Breast epithelium (tissue), 4 donors: ENCODE data around the gene CCDC6. TPM values are rescaled to one million over a fixed set of nuclear protein-coding genes. Genes with fewer than 3 reads are reported as not detected.
A peak's percentile ranks its signal among the peaks of the same experiment; 100 is the strongest.

Experiments
- DNase-seq, 2 donors: peaks; one replicate each; pipeline ENCODE4 v3.0.0-alpha.2; 2019; ENCODE audit warnings: low spot score in 2 of 2
- H3K27ac ChIP-seq, 2 donors: fragments of 200-600 bp; sonication (generic) in 1 of 2; one replicate each; pipeline ENCODE4 v1.5.1; 2016 to 2019; ENCODE audit warnings: mild to moderate bottlenecking in 1 of 2
- H3K27me3 ChIP-seq, 2 donors: fragments of 200-600 bp; sonication (generic) in 1 of 2; one replicate each; pipeline versions ENCODE4 v1.5.1 to v1.6.0; 2017 to 2019; ENCODE audit warnings: control low read depth in 1 of 2, mild to moderate bottlenecking in 1 of 2
- H3K36me3 ChIP-seq: fragments of 200-600 bp; one replicate; pipeline ENCODE4 v1.5.1; 2019
- H3K4me1 ChIP-seq, 2 donors: fragments of 200-600 bp; sonication (generic); one replicate each; pipeline ENCODE4 v1.5.1; 2016 to 2019; ENCODE audit warnings: control low read depth in 1 of 2
- H3K4me3 ChIP-seq, 3 donors: fragments of 200-600 bp; sonication (generic); 1 replicate in 2 of 3; 2 replicates in 1 of 3; pipeline ENCODE4 v1.5.1; 2016 to 2019; ENCODE audit warnings: mild to moderate bottlenecking in 3 of 3, moderate library complexity in 2 of 3
- H3K9me3 ChIP-seq, 2 donors: fragments of 200-600 bp; sonication (generic) in 1 of 2; one replicate each; pipeline ENCODE4 v1.5.1; 2016 to 2019; ENCODE audit warnings: control low read depth in 1 of 2
- CTCF ChIP-seq, 3 donors: fragments of 450-650 bp; IDR thresholded peaks; one replicate each; pipeline ENCODE4 v1.5.1; 2016 to 2017; ENCODE audit warnings: antibody characterized with exemption in 3 of 3, mild to moderate bottlenecking in 3 of 3, moderate library complexity in 3 of 3
- POLR2A ChIP-seq: fragments of 450-650 bp; IDR thresholded peaks from one replicate; pipeline ENCODE4 v1.6.1; 2016; ENCODE audit warnings: antibody characterized with exemption, mild to moderate bottlenecking, moderate library complexity
- POLR2AphosphoS5 ChIP-seq, 3 donors: sonication (generic); formaldehyde crosslinking; IDR thresholded peaks; one replicate each; pipeline ENCODE4 v1.6.1; 2017; ENCODE audit warnings: antibody characterized with exemption in 3 of 3
- intact Hi-C: fragments of 100-400 bp; cut with DNase I; formaldehyde crosslinking; loops from one replicate; pipeline ENCODE4 v1.15.1; 2023; ENCODE audit warnings: low total_unique reads
- total RNA-seq, 3 donors: library from RNA; depleted of rRNA; stranded (reverse); fragments of >200 nt; gene quantifications; one replicate each; pipeline ENCODE4 v1.1.0, GENCODE V29; 2016

The CCDC6 gene
- total RNA-seq, 3 donors from 2014 or later, result 31.4 to 85.6 (median 44.9) TPM

DNA sequence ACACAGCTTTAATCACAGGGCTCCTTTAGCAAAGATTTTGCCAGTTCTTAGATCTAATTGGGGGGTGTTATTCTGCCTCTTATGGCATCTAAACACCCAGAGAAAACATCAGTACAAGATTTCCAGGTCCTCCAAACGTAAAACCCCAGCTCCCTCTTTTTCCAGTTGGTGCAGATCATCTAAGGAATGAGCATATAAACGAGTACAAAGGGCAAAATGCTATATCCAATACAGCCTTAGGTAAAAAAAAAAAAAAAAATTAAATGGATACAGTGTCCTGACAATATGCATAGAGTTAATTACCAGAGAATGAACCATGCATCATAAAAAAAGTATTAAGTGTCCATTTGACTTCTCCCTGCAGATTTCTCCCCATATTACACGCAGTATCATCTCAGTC is 50.3 kb downstream of the CCDC6 start:
- intact Hi-C loops, result no loop called here
- H3K27ac ChIP-seq, result no peak overlapping the region
- peaks cover 0 to 9% of the 10 kb centered on the region in 2 donors for H3K4me1 ChIP-seq

DNA sequence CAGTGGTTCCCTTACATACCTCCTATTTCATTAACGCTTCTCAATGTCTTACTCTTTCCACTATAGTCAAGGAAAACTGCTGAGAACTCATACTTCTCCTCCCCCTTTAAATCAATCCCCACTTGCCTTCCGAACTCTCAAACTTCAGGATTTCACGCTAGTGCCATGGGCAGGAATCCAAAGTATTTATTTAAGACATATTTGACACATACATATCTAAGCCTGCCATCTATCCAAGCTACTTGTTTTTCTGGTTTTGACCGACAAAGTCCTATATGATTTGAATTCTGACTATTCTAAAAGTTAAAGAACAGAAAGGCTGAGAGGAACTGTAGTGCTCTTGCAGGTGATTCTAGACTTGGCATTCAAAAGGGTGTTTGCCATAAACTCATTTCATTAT is 51.8 kb downstream of the CCDC6 start:
- H3K4me1 ChIP-seq, result peaks cover 0 to 9% of the 10 kb centered on the region in 2 donors
- no peak for TF ChIP-seq POLR2AphosphoS5 (IDR thresholded peaks at IDR 0.05)
- no peak overlapping the region for H3K4me3 ChIP-seq
- no peak for DNase-seq
- intact Hi-C loops, result no loop called here
- H3K36me3 ChIP-seq, result no peaks in the 10 kb centered on the region
- peak overlapping the region; percentile 38 to 39 for H3K27ac ChIP-seq
- H3K27me3 ChIP-seq, result no peaks in the 10 kb centered on the region
- H3K9me3 ChIP-seq, result no peaks in the 10 kb centered on the region

More for the DNA sequence above, 50.3 kb downstream of the CCDC6 start:
- H3K36me3 ChIP-seq, result no peaks in the 10 kb centered on the region
- TF ChIP-seq POLR2AphosphoS5 (IDR thresholded peaks at IDR 0.05) (no peak), CTCF (IDR thresholded peaks at IDR 0.05) (no peak)
- DNase-seq, result no peak
- H3K9me3 ChIP-seq, result peaks cover 0 to 5% of the 10 kb centered on the region in 2 donors
- no peaks in the 10 kb centered on the region for H3K27me3 ChIP-seq
- no peak overlapping the region for H3K4me3 ChIP-seq

GRCh38 chr10:59852670-59853069 is 53.7 kb downstream of the CCDC6 start:
- H3K4me1 ChIP-seq, result peaks cover 0 to 9% of the 10 kb centered on the region in 2 donors
- intact Hi-C loops, result no loop called here
- no peaks in the 10 kb centered on the region for H3K27me3 ChIP-seq
- TF ChIP-seq POLR2AphosphoS5 (IDR thresholded peaks at IDR 0.05) (no peak), CTCF (IDR thresholded peaks at IDR 0.05) (no peak), POLR2A (no peak)
- H3K9me3 ChIP-seq, result no peaks in the 10 kb centered on the region
- no peak overlapping the region for H3K27ac ChIP-seq
- DNase-seq, result no peak
- H3K36me3 ChIP-seq, result no peaks in the 10 kb centered on the region
- H3K4me3 ChIP-seq, result no peak overlapping the region

DNA sequence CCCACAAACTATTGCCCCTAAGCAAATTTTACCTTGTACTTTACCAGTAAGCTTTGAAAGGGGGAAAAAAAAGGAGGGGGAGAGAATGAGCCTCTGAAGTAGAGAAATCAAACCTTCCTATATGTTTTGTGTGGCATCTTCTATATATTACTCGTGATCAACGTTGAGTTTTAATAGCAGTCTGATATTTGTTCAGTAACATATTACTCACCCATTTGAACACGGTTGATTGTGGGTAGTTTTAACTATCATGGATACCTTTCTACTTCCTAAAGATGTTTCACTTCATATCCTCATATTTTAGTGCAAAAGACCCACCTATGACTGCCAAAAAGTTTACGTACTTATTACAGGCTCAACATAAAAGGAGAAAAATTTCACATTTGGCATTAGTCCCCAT is 54.5 kb downstream of the CCDC6 start:
- peaks cover 0 to 9% of the 10 kb centered on the region in 2 donors for H3K4me1 ChIP-seq
- H3K27me3 ChIP-seq, result no peaks in the 10 kb centered on the region
- TF ChIP-seq POLR2AphosphoS5 (IDR thresholded peaks at IDR 0.05) (no peak), POLR2A (no peak), CTCF (IDR thresholded peaks at IDR 0.05) (no peak)
- H3K27ac ChIP-seq, result no peak overlapping the region
- H3K9me3 ChIP-seq, result no peaks in the 10 kb centered on the region
- no peaks in the 10 kb centered on the region for H3K36me3 ChIP-seq
- intact Hi-C loops, result no loop called here
- DNase-seq, result no peak
- no peak overlapping the region for H3K4me3 ChIP-seq

- intact Hi-C loops, result no loop called here
- DNase-seq, result no peak
- Histone ChIP-seq H3K4me1 (peaks cover 0 to 9% of the 10 kb centered on the region in 2 donors), H3K4me3 (no peak overlapping the region), H3K27me3 (no peaks in the 10 kb centered on the region), H3K27ac (no peak overlapping the region), H3K9me3 (no peaks in the 10 kb centered on the region), H3K36me3 (no peaks in the 10 kb centered on the region)
- TF ChIP-seq POLR2AphosphoS5 (IDR thresholded peaks at IDR 0.05) (no peak), POLR2A (no peak), CTCF (IDR thresholded peaks at IDR 0.05) (no peak)
Measured at GRCh38 chr10:59847888-59848287, 58.5 kb downstream of the CCDC6 start.

GRCh38 chr10:59847326-59847725 is 59.0 kb downstream of the CCDC6 start:
- TF ChIP-seq CTCF (IDR thresholded peaks at IDR 0.05), result no peak
- TF ChIP-seq POLR2AphosphoS5 (IDR thresholded peaks at IDR 0.05), result no peak
- no peak for TF ChIP-seq POLR2A
- Histone ChIP-seq H3K9me3 (no peaks in the 10 kb centered on the region), H3K4me1 (peaks cover 0 to 6% of the 10 kb centered on the region in 2 donors), H3K27me3 (no peaks in the 10 kb centered on the region), H3K4me3 (no peak overlapping the region), H3K27ac (no peak overlapping the region), H3K36me3 (no peaks in the 10 kb centered on the region)
- intact Hi-C loops, result no loop called here
- no peak for DNase-seq
